Measurements from ENCODE around the gene CSDE1.
"Not testable (repeated sequence)": the region's sequence is repeated elsewhere in the genome, so short reads cannot be mapped to it uniquely, and the experiment has no call there.

The CSDE1 gene

GRCh38 chr1:114757455-114758255, at the start of gene CSDE1:
Gene CSDE1, minus strand, starts transcription at chr1:114757984. Its CDS starts 18,094 bp downstream, at chr1:114739890.
- DNase-seq: peak; percentile 62

- not testable (repeated sequence) for DNase-seq
Measured at GRCh38 chr1:114804449-114804848, 46.7 kb upstream of the CSDE1 start.

GRCh38 chr1:114803001-114803400, 45.2 kb upstream of the CSDE1 start:
- DNase-seq: no peak

GRCh38 chr1:114794038-114794437, 36.3 kb upstream of the CSDE1 start:
- DNase-seq: no peak

GRCh38 chr1:114790581-114790980, 32.8 kb upstream of the CSDE1 start:
- DNase-seq: not testable (repeated sequence)

- not testable (repeated sequence) for DNase-seq
Measured at GRCh38 chr1:114786440-114786839, 28.7 kb upstream of the CSDE1 start.

- no peak for DNase-seq
Measured at GRCh38 chr1:114782476-114782875, 24.7 kb upstream of the CSDE1 start.

- DNase-seq: peak; percentile 25
Measured at GRCh38 chr1:114780344-114781226, 22.8 kb upstream of the CSDE1 start, which contains the start of gene SIKE1. Gene SIKE1, minus strand, starts transcription at chr1:114780685. Its CDS starts 78 bp downstream, at chr1:114780607.

GRCh38 chr1:114779722-114780121, 21.9 kb upstream of the CSDE1 start:
- DNase-seq: no peak

GRCh38 chr1:114776726-114777125, 18.9 kb upstream of the CSDE1 start:
- DNase-seq: not testable (repeated sequence)

GRCh38 chr1:114771992-114772391, 14.2 kb upstream of the CSDE1 start:
- DNase-seq: no peak

- DNase-seq: no peak
Measured at GRCh38 chr1:114770989-114771388, 13.2 kb upstream of the CSDE1 start.

GRCh38 chr1:114764689-114765088, 6.9 kb upstream of the CSDE1 start:
- DNase-seq: no peak

- no peak for DNase-seq
Measured at GRCh38 chr1:114758256-114758832, 560 bp upstream of the CSDE1 start.

GRCh38 chr1:114756949-114757454, 782 bp downstream of the CSDE1 start:
- DNase-seq: no peak

GRCh38 chr1:114756009-114756892, 1.5 kb downstream of the CSDE1 start:
- DNase-seq: no peak

- no peak for DNase-seq
Measured at GRCh38 chr1:114755006-114755931, 2.5 kb downstream of the CSDE1 start.

GRCh38 chr1:114753702-114754101, 4.1 kb downstream of the CSDE1 start:
- not testable (repeated sequence) for DNase-seq

- no peak for DNase-seq
Measured at GRCh38 chr1:114753143-114753542, 4.6 kb downstream of the CSDE1 start.

- no peak for DNase-seq
Measured at GRCh38 chr1:114750780-114751179, 7.0 kb downstream of the CSDE1 start.

GRCh38 chr1:114749835-114750234, 7.9 kb downstream of the CSDE1 start:
- DNase-seq: no peak
